Ammon's horn (tissue), 1 donor: ENCODE results near the gene C21orf91.

Experiments
- DNase-seq: peaks from one replicate; pipeline ENCODE4 v3.0.0-alpha.2; 2016; ENCODE audit warnings: low spot score

The C21orf91 gene

DNA sequence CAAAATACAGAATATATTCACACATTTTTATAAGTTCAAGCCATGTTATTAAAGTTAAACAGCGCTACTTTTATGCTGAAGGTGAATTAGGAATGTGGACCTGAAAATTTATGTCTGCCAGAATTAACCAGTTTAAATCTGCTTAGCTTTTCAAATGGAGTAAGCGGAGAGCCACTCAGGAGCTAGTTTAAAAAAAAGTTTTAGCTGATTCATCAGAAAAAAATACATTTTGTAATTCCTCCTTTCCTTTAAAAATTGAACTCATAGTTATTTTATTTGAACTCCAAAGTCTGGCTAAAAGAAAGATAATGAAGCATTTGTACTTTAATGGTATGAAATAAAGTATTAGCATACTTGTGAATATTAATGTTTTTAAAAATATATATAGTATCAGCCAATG lies 21.2 kb downstream of the C21orf91 start:
- no peak for DNase-seq

DNA sequence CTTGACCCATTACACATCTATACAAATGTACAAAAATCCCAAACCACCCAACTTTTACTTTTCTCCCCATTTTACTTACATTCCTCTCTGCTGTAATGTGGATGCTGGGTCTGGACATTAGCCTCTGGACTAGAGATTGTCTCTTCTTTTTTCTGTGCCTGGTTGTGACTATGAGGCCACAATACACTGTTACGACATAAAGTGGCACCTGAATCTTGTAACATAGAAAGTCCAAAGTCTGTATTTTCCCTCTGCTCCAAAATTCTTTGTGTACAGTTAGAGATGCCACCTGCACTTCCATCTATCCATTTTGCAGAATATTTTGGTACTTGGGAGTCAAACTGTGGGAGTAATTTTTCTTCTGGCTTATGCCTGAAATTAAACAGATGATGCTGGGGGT lies 22.7 kb downstream of the C21orf91 start:
- DNase-seq, result no peak

- DNase-seq, result no peak
Observed at GRCh38 chr21:17796037-17796403, 23.1 kb downstream of the C21orf91 start.

DNA sequence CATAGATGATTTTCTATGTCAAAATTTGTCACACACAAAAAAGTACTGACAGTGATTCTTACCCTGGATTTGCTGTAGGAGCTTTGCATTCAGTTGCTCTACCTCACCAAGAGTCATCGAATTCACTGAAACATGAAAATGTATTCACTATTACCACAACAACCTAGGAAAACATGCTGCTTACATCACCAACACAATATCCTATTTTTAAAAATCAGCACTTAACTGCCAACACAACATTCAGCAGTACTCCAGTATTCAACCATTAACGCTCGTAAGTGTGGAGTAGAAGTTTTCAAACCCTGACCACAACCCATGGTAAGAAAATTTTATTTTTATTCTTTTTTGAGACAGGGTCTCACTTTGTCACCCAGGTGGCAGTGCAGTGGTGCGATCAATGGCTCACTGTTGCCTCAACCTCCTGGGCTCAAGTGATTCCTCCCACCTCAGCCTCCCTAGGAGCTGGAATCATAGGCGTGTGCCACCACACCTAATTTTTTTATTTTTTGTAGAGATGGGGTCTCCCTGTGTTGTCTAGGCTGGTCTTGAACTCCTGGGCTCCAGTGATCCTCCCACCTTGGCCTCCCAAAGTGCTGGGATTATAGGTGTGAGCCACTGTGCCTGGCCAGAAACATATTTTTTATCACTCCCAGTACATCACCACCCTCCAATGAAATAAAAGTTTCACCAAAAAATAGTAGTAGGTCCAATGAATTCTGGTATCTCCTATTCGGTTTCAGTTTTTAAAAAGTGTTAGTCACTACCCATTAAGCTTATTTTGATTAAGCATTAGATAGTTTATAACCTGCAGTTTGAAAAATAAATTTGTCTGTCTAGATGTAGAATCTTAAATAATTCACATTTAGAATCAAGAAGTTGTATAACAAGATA lies 23.8 kb downstream of the C21orf91 start:
- no peak for DNase-seq

GRCh38 chr21:17794518-17795145 lies 24.5 kb downstream of the C21orf91 start:
- no peak for DNase-seq

DNA sequence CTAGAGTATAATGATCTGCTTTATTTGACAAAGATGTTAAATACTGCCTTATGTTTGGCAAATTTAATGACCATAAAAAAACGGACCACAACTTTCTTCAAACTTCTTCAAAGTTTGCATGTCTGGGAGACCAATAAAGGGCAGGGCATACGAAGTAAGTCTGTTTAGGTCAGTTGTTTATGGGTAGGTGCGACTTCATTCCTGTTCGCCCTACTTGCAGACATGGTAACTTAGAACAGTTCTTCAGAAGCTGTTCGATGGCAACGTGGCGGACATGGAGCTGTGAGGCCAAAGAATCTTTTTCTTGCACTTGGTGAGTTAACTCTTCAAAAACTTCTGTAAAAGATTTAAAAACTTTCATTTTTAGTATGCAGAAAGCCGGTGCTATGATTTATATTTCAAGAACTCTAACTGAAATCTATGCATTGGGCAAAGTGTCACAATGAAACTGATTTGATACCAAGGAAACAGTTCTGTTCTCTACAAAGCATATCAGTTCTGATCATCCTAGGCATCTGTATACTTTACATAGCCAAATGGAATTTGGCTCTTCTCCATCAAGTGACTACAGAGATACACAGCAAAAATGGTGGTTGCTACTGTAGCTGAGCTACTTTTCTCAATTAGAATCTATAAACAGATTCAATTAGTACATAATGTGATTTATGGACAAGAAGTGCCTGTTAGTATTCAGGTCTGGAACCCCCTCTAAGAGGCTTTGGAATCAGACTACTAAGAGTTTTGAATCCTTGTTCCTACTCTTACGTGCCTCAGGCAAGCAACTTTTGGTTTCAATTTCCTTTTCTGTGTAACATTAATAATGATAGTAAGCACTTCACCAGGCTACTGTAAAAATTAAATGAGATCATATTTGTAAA lies 25.7 kb downstream of the C21orf91 start:
- peak; percentile 30 for DNase-seq

DNA sequence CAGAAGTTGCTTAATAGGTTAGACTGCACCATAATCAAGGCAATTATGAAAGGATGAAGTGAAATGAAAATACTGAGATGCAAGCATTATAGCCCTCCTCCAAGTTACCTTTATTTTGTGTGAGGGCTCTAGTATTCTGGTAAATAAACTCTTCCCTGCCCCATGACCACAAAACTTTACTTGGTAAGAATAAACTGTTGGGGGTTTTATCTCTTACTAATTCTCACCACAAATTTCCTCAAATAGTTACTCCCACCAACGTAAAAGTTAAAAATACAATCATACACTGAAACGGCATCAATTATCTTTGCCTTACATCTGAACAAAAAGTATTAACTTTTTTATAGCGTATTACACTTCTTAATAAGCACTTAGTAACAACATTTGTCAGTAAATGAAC lies 29.5 kb downstream of the C21orf91 start:
- DNase-seq, result no peak

GRCh38 chr21:17789069-17789468 lies 30.1 kb downstream of the C21orf91 start:
- no peak for DNase-seq

DNA sequence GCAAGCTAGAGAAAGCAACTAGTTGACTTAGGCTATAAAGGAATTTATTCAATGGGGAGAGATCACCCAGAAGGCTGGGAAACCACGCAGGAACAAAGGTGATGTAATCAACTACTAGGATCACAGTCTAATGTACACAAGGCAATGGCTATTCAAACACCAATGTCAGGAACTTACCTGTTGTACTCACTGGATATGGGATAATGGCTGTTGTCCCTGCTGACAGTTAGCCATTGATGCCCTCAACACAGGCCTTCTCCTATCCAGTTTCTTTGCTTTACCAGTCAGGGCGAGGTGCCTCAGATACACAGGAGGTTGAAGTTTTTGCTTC lies 32.3 kb downstream of the C21orf91 start:
- no peak for DNase-seq

DNA sequence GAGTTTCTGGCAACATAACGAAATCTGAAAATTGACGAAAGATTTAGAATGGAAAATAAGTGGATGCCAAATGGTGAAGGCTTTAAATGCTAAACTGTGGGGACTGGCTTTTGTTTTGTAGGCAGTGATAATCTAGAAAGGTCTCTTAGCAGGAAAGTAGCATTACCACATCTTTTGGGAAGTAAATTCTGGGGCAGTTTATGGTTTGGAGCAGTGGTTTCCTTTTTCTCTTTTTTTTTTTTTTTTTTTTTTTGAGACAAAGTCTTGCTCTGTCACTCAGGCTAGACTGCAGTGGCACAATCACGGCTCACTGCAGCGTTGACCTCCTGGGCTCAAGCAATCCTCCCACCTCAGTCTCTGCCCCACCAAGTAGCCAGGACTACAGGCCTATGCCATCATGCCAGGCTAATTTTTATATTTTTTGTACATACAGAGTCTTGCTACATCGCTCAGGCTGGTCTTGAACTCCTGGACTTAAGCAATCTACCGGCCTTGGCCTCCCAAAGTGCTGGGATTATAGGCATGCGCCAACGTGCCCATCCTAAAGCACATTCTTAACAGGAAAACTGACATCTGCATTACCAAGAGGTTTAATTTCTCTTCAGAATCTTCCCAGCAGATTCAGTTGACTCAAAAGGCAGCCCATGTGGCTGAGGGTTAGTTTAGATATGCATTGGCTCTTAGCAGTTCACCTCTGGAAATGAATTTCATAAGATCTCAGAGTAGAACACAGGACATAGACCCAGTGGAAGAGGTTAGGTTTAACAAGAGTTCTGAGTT lies 32.9 kb downstream of the C21orf91 start:
- no peak for DNase-seq

DNA sequence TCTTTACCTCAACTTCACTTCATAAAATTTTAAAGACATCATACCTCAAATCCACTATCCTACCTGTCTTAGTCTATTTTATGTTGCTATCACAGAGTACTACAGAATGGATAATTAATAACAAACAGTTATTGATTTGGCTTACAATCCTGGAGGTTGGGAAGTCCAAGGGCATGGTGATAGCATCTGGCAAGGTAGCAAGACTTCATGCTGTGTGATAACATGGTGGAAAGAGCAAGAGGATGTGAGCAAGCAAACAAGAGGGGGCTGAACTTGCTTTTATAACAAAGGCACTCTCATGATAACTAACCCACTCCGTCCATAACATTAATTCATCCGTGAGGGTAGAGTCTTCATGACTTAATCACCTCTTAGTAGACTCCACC lies 33.8 kb downstream of the C21orf91 start:
- no peak for DNase-seq

DNA sequence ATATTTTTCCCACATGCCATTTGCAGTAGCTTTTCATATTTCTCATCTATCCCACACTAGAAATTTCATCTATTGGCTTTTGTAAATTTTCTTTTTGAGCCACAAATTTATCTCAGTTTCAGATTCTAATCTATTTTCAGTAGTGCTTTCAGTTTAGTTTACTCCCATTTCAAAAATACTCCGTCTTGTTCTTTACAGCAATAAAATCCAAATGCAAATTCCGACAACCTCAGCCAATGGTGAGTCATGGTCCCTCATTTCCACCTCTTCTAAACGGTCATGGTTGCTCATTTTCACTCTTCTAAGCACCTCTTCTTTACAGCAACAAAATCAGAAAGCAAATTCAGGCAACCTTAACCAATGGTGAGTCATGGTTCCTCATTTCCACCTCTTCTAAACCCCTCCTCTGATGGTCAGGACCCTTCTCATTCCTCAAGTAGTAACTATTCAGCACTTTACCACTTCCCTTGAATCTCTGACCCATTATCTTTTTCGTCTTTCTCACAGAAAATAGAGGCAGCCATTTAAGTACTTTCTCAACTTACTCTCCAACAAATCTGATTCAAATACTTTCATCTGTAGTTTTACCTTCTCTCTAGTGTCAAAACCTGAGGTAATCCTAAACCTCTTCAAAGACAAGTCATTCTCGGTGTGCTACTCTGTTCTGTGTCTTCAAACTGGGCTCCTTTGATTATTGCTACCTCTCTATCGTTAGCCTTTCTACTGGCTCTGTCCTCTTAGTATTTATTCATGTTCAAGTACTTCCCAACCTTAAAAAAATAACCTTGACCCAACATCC lies 34.4 kb downstream of the C21orf91 start:
- DNase-seq, result no peak

- no peak for DNase-seq
Observed at GRCh38 chr21:17784180-17784598, 35.0 kb downstream of the C21orf91 start.

- DNase-seq, result no peak
Observed at GRCh38 chr21:17783481-17784179, 35.5 kb downstream of the C21orf91 start.

DNA sequence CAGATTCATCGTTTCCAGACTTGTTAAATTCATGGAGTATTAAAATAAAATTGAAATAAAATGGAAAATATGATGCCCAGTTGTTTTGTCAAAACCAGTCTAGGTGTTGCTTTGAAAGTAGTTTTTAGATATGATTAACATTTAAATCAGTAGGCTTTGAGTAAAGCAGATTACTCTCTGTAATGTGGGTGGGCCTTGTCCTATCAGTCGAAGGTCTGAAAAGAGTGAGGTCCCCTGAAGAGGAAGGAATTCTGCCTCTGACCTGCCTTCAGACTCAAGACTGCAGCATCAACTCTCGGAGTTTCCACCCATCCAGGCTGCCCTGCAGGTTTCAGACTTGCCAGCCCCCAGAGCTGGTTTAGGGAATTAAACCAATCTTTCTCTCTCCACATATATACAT lies 36.2 kb downstream of the C21orf91 start:
- DNase-seq, result no peak

GRCh38 chr21:17782051-17782450 lies 37.1 kb downstream of the C21orf91 start:
- no peak for DNase-seq

DNA sequence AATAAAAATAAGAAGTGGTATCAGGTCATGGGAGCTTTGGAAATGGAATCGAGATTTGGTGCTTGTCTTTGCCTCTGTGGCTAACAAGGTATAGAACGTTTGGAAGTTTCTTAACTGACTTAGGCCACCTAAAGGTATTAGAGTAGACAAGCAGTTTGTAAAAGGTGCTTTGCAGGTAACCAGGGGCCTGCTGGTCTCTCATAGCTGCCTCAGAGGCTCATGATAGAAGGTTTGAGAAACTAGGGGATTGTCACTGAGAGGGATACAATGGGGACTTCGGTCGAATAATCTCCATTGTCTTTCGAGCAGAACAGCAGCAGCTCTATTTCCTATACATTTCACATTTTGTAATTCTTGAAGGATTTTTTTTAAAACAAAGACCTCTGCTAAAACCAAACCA lies 37.6 kb downstream of the C21orf91 start:
- no peak for DNase-seq

DNA sequence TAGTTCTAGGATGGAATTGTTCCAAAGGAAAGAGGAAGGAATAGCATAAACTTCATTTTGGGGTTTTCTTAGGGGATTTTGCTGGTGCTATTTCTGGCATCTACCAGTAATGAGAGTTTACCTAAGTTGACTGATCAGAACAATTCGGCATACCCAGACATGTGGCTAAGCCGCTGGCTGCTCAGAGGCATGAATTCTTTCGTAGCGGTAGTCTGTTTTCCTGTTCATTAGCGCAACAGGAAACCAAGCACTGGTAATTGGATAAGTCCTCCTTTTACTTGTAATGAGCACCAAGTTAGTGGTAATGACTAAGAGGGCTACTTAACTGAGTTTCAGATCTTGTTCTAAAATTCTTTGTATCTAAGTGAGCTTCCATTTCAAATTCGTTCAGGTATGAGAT lies 38.6 kb downstream of the C21orf91 start:
- DNase-seq, result no peak

- DNase-seq, result no peak
Observed at GRCh38 chr21:17779980-17780379, 39.2 kb downstream of the C21orf91 start.

DNA sequence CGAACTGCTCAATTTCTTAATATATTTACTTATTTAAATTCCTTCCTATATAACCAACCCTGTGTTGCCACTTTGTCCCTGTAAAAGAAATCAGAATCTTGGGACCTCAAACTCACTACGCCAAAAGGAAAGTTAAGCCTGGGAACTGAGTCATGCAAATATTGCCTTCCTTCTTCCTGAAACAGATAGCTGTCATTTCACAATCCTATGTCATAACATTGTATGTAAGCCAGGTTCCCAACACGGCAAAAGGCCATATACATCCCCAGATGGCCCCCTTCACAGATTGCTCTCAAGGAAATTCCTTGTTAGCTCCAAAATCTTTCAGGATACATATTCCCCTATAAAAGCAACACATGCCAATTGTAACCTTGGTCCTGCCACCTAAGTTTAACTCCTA lies 39.7 kb downstream of the C21orf91 start:
- DNase-seq, result no peak
